GM12891 (cell line): ENCODE data around the gene FLOT1.
"Not testable (repeated sequence)": the region's sequence is repeated elsewhere in the genome, so short reads cannot be mapped to it uniquely, and the experiment has no call there.

Experiments
- DNase-seq: peaks from one replicate; pipeline ENCODE4 v3.0.0; 2011; ENCODE audit warnings: low spot score; ENCODE audit not compliant: insufficient read length
- FAIRE-seq: peaks from 2 replicates; lab custom pipeline; 2011; peaks lifted over from hg19 to GRCh38; lab: Jason Lieb, UNC
- PAX5 ChIP-seq: IDR thresholded peaks from 2 replicates; pipeline ENCODE4 v1.6.1; 2011; ENCODE audit warnings: low read length, moderate library complexity, mild to moderate bottlenecking; ENCODE audit not compliant: insufficient read depth, severe bottlenecking
- POLR2A ChIP-seq: IDR thresholded peaks from 2 replicates; pipeline ENCODE4 v1.6.1; 2011; ENCODE audit warnings: low read depth, low read length, control low read depth
- POLR2AphosphoS5 ChIP-seq: IDR thresholded peaks from 2 replicates; pipeline ENCODE4 v1.6.1; 2011; ENCODE audit warnings: low read depth, low read length, control low read depth
- POU2F2 ChIP-seq: IDR thresholded peaks from 2 replicates; pipeline ENCODE4 v1.6.1; 2011; ENCODE audit warnings: low read depth, mild to moderate bottlenecking, control low read depth, low read length, moderate library complexity
- SPI1 ChIP-seq: IDR thresholded peaks from 2 replicates; pipeline ENCODE4 v1.6.1; 2011; ENCODE audit warnings: low read depth, low read length, control low read depth
- TAF1 ChIP-seq: IDR thresholded peaks from 2 replicates; pipeline ENCODE4 v1.6.1; 2011; ENCODE audit warnings: low read depth, low read length, control low read depth

Gene FLOT1

DNA sequence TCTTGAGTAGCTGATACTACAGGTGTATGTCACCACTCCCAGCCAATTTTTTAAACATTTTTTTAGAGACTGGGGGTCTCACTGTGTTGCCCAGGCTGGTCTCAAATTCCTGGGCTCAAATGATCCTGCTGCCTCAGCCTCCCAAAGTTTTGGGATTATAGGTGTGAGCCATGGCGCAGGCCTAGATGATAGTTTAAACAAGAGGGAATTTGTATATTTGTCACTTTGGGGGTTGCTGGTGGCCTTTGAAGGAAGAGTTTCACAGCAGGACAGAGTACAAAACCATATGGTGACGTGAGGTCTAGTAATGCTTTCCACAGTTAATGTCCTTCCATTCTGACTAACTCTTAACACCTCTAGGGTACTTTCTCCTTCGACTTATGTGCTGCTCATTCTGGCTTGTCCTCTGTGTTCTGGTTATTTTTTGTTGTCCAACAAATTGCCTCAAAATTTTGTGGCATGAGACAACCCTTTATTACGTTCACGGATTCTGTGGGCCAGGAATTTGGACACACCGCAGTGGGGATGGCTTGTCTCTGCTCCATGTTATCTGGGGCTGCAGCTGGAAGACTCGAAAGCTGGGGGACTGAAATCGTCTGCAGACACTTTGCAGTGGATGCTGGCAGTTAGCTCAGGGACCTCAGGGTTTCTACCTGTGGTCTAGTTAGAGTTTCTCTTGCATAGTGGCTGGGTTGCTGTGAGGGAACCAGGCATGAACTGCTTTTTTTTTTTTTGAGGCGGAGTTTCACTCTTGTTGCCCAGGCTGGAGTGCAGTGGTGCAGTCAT lies 24.9 kb upstream of the FLOT1 start:
- peak; percentile 31 for FAIRE-seq
- DNase-seq = no peak
- no peak for TF ChIP-seq TAF1
- no peak for TF ChIP-seq PAX5
- no peak for TF ChIP-seq POLR2A
- no peak for TF ChIP-seq POU2F2
- TF ChIP-seq POLR2AphosphoS5 = no peak
- TF ChIP-seq SPI1 = no peak

DNA sequence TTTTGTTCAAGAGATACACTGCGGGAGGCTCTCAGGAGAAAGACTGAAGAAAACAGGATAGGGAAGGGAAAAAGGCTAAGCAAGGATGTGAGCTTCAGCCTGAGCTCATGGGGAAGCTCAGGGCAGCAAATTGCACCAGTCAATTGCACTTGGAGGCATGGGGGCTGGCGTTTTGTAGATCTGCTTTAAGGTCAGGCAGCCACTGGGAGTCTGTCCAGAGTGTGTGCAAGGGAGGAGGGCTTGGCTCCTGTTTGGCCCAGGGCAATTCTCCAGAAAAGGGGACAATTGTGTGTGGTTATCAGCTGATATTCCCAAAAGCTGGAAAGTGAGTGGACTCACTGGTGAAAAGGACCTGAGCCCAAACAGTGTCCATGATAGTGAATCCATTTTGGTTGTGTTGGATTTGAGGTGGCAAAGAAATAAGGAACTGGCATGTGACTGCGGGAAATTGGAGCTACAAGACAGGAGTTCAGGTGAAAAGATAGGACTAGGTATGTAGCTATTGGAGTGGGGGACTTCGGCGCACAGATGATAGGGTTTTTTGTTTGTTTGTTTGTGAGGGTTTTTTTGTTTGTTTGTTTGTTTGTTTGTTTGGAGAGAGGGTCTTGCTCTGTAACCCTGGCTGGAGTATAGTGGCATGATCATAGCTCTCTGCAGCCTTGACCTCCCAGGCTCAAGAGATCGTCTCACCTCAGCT lies 24.1 kb upstream of the FLOT1 start:
- FAIRE-seq = no peak
- DNase-seq = no peak
- TF ChIP-seq TAF1 = no peak
- TF ChIP-seq POLR2A = no peak
- no peak for TF ChIP-seq POU2F2

DNA sequence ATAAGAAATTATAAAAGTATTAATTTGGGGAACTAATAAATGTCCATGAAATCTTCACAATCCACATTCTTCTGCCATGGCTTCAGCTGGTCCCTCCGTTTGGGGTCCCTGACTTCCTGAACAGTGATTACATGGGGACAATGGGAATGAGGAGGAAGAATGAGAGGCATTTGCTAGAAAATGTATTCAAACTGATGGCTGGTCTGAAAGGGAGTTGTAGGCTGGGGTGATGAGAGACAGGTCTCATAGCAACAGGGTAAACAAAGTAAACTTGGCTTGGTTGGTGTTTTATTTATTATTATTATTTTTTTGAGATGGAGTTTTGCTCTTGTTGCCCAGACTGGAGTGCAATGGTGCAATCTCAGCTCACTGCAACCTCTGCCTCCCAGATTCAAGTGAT lies 23.0 kb upstream of the FLOT1 start:
- FAIRE-seq, DNase-seq: not testable (repeated sequence)

DNA sequence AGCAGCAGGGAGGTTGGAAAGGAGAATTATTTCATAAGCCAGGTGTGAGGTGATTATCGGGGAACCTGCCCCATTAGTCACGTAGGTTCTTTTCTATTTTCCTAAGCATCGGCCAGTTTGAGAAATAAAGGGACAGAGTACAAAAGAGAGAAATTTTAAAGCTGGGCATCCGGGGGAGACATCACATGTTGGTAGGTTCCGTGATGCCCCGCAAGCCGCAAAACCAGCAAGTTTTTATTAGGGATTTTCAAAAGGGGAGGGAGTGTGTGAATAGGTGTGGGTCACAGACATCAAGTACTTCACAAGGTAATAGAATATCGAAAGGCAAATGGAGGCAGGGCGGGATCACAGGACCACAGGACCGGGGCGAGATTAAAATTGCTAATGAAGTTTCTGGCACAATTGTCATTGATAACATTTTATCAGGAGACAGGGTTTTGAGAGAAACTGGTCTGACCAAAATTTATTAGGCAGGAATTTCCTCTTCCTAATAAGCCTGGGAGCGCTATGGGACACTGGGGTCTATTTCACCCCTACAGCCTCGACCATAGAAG lies 22.1 kb upstream of the FLOT1 start:
- DNase-seq, FAIRE-seq: not testable (repeated sequence)

DNA sequence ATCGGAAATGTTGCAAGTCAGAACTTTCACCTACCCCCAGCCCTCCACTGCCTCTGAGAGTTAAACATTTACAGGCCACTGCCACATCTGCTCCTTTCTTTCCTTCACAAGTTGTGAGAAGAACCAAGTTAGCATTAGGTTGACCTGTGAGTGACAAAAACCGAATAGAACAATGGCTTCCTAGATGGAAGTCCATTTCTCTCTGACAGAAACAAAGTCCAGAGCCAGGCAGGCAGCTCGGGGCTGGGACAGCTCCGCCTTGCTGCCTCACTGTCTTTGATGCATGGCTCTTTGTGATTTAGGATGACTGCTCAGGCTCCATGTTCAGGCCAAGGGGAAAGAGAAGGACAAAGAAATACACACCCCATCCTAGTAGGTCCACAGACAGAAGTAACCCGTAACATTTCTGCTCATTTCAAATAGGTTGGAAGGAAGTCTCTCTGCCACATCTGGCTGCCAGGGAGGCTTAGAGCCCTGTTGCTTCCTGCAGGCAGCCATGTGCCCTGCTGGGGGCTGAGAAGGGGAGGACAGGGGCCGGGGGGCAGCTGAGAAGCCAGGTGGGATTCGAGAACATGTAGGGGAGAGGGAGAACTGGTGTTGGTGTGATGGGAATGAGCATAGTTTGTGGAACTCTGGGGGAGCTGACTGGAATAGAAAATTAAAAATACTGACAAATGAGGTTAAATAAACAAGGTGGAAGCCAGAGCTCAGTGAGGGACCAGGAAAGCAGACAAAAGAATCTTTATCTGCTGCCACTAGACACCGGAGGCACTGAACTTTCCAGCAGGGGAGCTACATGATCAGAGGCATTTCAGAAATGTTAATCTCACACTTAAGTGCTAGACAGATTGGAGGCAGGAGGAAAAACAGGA lies 21.4 kb upstream of the FLOT1 start:
- DNase-seq (no peak), FAIRE-seq (no peak)
- TF ChIP-seq POLR2AphosphoS5 = no peak
- TF ChIP-seq POLR2A = no peak
- TF ChIP-seq PAX5 = no peak
- no peak for TF ChIP-seq SPI1
- no peak for TF ChIP-seq TAF1
- no peak for TF ChIP-seq POU2F2

DNA sequence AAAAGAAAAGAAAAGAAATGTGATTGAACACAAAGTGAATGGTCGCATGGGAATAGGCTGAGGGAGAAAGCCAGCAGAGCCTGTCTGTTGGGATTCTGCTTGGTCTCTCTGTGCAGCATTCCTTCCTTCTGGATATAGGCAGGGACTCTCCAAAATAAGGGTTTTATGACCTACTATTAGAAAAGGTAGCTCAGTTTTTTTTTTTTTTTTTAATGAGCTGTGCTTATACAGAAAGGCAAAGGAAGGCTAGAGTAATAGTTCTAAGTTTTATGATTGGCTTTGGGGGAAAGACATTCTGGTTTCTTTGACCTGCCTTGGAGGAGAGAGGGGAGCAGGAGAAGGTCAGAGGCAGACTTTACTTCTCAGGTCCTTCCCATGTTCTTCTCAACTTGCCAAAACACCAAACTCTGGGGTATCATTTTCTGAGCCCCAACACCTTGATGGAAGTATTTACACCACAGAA lies 20.7 kb upstream of the FLOT1 start:
- TF ChIP-seq PAX5 (no peak), TAF1 (no peak), SPI1 (no peak), POLR2AphosphoS5 (no peak)
- no peak for FAIRE-seq
- DNase-seq = no peak

DNA sequence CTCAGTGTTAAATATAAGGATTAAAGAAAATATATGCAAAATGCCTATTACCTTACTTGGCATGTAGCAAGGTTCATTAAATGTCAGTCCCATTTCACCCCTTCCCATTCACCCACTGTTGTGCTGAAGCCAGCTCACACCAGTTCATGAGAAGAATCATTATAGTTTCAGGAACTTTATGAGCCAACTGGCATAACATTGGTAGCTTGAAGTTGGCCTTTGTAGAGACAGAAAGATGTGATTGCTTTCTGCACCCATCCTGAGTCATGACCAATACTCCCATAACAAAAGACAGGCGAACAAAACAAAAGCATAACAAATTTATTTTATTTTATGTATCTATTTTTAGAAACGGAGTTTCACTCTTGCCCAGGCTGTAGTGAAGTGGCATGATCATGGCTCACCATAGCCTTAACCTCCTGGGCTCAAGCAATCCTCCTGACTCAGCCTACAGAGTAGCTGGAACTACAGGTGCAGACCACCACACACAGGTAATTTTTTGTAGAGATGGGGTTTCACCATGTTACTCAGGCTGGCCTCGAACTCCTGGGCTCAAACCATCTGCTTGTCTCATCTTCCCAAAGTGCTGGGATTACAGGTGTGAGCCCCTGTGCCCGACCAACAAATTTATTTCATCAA lies 19.4 kb upstream of the FLOT1 start:
- no peak for DNase-seq
- no peak for TF ChIP-seq TAF1
- FAIRE-seq = no peak

DNA sequence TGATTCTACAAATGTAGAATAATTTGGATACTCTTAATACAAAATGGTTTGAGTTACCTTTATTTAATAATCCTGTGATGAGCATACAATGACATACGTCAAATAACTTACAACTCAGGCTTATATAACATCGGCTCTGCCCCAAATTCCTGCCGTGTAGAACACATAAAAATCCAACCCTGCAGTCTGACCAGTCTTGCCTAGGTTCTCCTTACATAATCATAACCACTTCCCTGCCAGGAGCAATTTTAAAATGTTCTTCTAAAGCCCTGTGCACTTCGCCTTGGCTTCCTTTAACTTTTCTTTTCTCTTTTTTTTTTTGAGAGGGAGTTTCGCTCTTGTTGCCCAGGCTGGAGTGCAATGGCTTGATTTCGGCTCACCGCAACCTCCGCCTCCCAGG lies 18.1 kb upstream of the FLOT1 start:
- TF ChIP-seq POLR2AphosphoS5 = no peak
- no peak for TF ChIP-seq PAX5
- TF ChIP-seq POLR2A = no peak
- no peak for TF ChIP-seq SPI1
- TF ChIP-seq POU2F2 = no peak
- no peak for TF ChIP-seq TAF1
- FAIRE-seq = no peak
- DNase-seq = no peak

DNA sequence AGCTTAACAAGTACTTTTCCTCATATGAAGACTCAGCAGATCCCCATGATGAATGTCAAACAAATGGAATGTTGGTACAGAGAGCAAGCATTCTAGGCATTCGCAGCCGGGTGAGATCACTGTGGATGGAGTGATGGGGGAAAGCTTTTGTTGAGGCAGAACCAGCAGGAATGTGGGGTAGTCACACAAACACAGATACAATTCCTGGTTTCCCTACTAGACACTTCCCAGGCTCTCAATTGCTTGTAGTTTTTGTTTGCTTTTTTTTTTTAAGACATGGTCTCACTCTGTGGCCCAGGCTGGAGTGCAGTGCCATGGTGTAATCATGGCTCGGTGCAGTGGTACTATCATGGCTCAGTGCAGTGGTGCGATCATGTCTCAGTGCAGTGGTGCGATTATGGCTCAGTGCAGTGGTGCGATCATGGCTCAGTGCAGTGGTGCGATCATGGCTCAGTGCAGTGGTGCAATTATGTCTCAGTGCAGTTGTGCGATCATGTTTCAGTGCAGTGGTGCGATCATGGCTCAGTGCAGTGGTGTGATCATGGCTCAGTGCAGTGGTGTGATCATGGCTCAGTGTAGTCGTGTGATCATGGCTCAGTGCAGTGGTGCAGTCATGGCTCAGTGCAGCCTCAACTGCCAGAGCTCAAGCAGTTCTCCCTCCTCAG lies 17.2 kb upstream of the FLOT1 start:
- DNase-seq (no peak), FAIRE-seq (peak; percentile 58)
- TF ChIP-seq TAF1 (no peak), POLR2AphosphoS5 (no peak)
